ENCODE data around the gene AKAP12.

DNA sequence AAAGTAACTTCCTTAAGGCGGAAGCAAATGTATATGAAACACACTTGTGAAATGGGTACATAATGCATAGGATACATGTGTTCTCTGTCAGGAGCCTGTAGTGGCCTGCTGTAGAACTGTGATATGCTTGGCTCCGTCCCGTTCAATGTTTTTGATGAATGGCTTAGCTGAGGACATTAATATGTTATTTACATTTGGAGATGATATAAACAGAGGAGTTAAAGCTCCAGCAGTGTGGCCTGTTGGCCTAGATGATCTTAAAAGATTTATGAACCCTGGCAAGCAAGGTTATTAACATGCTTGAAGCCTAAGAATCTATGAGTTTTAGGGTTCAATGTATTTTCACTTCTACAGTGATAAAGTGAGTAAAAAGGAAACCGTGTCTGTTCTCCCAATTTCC lies 59.2 kb downstream of the AKAP12 start:
- TF ChIP-seq, protein P1, sequence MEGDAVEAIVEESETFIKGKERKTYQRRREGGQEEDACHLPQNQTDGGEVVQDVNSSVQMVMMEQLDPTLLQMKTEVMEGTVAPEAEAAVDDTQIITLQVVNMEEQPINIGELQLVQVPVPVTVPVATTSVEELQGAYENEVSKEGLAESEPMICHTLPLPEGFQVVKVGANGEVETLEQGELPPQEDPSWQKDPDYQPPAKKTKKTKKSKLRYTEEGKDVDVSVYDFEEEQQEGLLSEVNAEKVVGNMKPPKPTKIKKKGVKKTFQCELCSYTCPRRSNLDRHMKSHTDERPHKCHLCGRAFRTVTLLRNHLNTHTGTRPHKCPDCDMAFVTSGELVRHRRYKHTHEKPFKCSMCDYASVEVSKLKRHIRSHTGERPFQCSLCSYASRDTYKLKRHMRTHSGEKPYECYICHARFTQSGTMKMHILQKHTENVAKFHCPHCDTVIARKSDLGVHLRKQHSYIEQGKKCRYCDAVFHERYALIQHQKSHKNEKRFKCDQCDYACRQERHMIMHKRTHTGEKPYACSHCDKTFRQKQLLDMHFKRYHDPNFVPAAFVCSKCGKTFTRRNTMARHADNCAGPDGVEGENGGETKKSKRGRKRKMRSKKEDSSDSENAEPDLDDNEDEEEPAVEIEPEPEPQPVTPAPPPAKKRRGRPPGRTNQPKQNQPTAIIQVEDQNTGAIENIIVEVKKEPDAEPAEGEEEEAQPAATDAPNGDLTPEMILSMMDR (IDR thresholded peaks at IDR 0.05): no peak
- TF ChIP-seq, protein P2, sequence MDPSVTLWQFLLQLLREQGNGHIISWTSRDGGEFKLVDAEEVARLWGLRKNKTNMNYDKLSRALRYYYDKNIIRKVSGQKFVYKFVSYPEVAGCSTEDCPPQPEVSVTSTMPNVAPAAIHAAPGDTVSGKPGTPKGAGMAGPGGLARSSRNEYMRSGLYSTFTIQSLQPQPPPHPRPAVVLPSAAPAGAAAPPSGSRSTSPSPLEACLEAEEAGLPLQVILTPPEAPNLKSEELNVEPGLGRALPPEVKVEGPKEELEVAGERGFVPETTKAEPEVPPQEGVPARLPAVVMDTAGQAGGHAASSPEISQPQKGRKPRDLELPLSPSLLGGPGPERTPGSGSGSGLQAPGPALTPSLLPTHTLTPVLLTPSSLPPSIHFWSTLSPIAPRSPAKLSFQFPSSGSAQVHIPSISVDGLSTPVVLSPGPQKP (IDR thresholded peaks at IDR 0.05; ENCODE audit: low read depth, low read length): no peak
- TF ChIP-seq POLR2A (IDR thresholded peaks at IDR 0.05; ENCODE audit: low read length): no peak
- TF ChIP-seq, protein P3, sequence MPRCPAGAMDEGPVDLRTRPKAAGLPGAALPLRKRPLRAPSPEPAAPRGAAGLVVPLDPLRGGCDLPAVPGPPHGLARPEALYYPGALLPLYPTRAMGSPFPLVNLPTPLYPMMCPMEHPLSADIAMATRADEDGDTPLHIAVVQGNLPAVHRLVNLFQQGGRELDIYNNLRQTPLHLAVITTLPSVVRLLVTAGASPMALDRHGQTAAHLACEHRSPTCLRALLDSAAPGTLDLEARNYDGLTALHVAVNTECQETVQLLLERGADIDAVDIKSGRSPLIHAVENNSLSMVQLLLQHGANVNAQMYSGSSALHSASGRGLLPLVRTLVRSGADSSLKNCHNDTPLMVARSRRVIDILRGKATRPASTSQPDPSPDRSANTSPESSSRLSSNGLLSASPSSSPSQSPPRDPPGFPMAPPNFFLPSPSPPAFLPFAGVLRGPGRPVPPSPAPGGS (IDR thresholded peaks at IDR 0.05): no peak
- TF ChIP-seq BHLHE40 (IDR thresholded peaks at IDR 0.05; ENCODE audit: low read depth, low read length): no peak
- no peak for TF ChIP-seq EP300 (IDR thresholded peaks at IDR 0.05)
- TF ChIP-seq RARB (CRISPR knock-in tag; IDR thresholded peaks at IDR 0.05): no peak
- no peak for TF ChIP-seq RAD21 (conservative IDR thresholded peaks at IDR 0.05 in 1 of 2, IDR thresholded peaks at IDR 0.05 in 1 of 2)
- no peak for TF ChIP-seq MYC (IDR thresholded peaks at IDR 0.05; ENCODE audit: borderline replicate concordance, low read length)
- no peak for TF ChIP-seq CHD4 (IDR thresholded peaks at IDR 0.05; ENCODE audit: borderline replicate concordance)
- TF ChIP-seq ESRRA (IDR thresholded peaks at IDR 0.05; ENCODE audit: borderline replicate concordance, low read length): no peak
